OCI-LY1 (cell line): ENCODE measurements around the gene NRG2.

Experiments used
- H2AFZ ChIP-seq: fragments of 200-600 bp; sonication (generic), shearing (Covaris generic); 2 replicates; pipeline ENCODE4 v1.6.0; 2014; ENCODE audit warnings: antibody characterized with exemption, mild to moderate bottlenecking, low read length
- H3F3A ChIP-seq: fragments of 200-600 bp; sonication (generic), shearing (Covaris generic); 2 replicates; pipeline ENCODE4 v1.6.0; 2014; ENCODE audit warnings: mild to moderate bottlenecking, antibody characterized with exemption, low read length, moderate library complexity; ENCODE audit not compliant: insufficient read depth
- H3K27ac ChIP-seq: fragments of 200-600 bp; sonication (generic); 2 replicates; pipeline ENCODE4 v1.5.1; 2014; ENCODE audit warnings: low read length, mixed run types, mild to moderate bottlenecking, low read depth; ENCODE audit not compliant: poor library complexity, severe bottlenecking
- H3K27me3 ChIP-seq: fragments of 200-600 bp; sonication (generic); 2 replicates; pipeline ENCODE4 v1.6.0; 2014; ENCODE audit warnings: antibody characterized with exemption, mild to moderate bottlenecking, low read length, moderate library complexity; ENCODE audit not compliant: insufficient read depth
- H3K36me3 ChIP-seq: fragments of 200-600 bp; sonication (generic); 2 replicates; pipeline ENCODE4 v1.6.1; 2014; ENCODE audit warnings: mild to moderate bottlenecking, antibody characterized with exemption, low read length, moderate library complexity, mixed read lengths; ENCODE audit not compliant: insufficient read depth
- H3K4me1 ChIP-seq: fragments of 200-600 bp; sonication (generic); 2 replicates; pipeline ENCODE4 v1.5.1; 2014; ENCODE audit warnings: mild to moderate bottlenecking, low read length, moderate library complexity; ENCODE audit not compliant: insufficient read depth, severe bottlenecking
- H3K4me2 ChIP-seq: fragments of 200-600 bp; sonication (generic), shearing (Covaris generic); 2 replicates; pipeline ENCODE4 v1.6.1; 2014; ENCODE audit warnings: low read length
- H3K4me3 ChIP-seq: fragments of 200-600 bp; sonication (generic); 2 replicates; pipeline ENCODE4 v1.5.1; 2014; ENCODE audit warnings: low read length, low read depth, mild to moderate bottlenecking, mixed read lengths; ENCODE audit not compliant: poor library complexity, severe bottlenecking
- H3K79me2 ChIP-seq: fragments of 200-600 bp; shearing (Covaris generic); 2 replicates; pipeline ENCODE4 v1.6.1; 2016; ENCODE audit warnings: mixed run types, low read length, mixed read lengths; ENCODE audit not compliant: insufficient read depth
- H3K9ac ChIP-seq: fragments of 200-600 bp; sonication (generic), shearing (Covaris generic); 2 replicates; pipeline ENCODE4 v1.6.1; 2014; ENCODE audit warnings: mild to moderate bottlenecking, low read length, mixed read lengths
- H3K9me2 ChIP-seq: fragments of 200-600 bp; sonication (generic), shearing (Covaris generic); 2 replicates; pipeline ENCODE4 v1.6.1; 2014; ENCODE audit warnings: low read depth, mild to moderate bottlenecking, low read length, mixed read lengths
- H3K9me3 ChIP-seq: fragments of 200-600 bp; shearing (Covaris generic); 2 replicates; pipeline ENCODE4 v1.6.1; 2014; ENCODE audit warnings: low read length, mixed read lengths
- H4K20me1 ChIP-seq: fragments of 200-600 bp; sonication (generic), shearing (Covaris generic); 2 replicates; pipeline ENCODE4 v1.6.0; 2016; ENCODE audit warnings: mild to moderate bottlenecking, low read length; ENCODE audit not compliant: insufficient read depth
- EZH2 ChIP-seq: fragments of 200-600 bp; sonication (generic), shearing (Covaris generic); IDR thresholded peaks from 2 replicates; pipeline ENCODE4 v1.8.0; 2017; ENCODE audit warnings: borderline replicate concordance, mixed run types, mild to moderate bottlenecking, antibody characterized with exemption, low read length, moderate library complexity, mixed read lengths
- TF ChIP-seq, protein P1 (sequence below): fragments of 200-600 bp; sonication (generic), shearing (Covaris generic); IDR thresholded peaks from 2 replicates; pipeline ENCODE4 v1.5.1; 2017; ENCODE audit warnings: mild to moderate bottlenecking, antibody characterized with exemption, low read length, moderate library complexity, mixed read lengths

The NRG2 gene

DNA sequence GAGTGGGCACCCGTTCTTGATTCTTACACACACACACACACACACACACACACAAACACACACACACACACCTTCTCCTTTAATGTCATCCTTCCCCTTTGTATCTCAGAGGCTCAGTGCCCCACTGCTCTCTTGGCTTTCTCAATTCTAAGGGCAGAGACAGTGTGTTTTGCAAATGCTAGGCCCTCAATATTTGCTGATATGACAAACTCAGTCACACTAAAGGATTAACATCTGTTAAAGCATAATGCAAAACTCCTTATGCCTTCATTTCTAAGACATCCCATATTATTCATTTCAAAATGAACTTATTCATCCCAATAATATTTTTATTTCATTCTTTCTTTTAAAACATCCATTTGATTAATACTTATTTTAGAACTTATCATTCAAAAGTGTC lies 8.9 kb upstream of the NRG2 start:
- Histone ChIP-seq H3K9me3 (no peaks in the 10 kb centered on the region), H3K9me2 (no peaks in the 10 kb centered on the region), H3K27me3 (no peaks in the 10 kb centered on the region), H3K9ac (no peak overlapping the region), H3K4me2 (no peak overlapping the region), H3K4me3 (no peak overlapping the region), H4K20me1 (no peaks in the 10 kb centered on the region), H3F3A (no peaks in the 10 kb centered on the region), H3K27ac (no peak overlapping the region), H3K36me3 (no peaks in the 10 kb centered on the region), H2AFZ (no peak overlapping the region), H3K79me2 (no peaks in the 10 kb centered on the region), H3K4me1 (no peaks in the 10 kb centered on the region)
- no peak for TF ChIP-seq EZH2

DNA sequence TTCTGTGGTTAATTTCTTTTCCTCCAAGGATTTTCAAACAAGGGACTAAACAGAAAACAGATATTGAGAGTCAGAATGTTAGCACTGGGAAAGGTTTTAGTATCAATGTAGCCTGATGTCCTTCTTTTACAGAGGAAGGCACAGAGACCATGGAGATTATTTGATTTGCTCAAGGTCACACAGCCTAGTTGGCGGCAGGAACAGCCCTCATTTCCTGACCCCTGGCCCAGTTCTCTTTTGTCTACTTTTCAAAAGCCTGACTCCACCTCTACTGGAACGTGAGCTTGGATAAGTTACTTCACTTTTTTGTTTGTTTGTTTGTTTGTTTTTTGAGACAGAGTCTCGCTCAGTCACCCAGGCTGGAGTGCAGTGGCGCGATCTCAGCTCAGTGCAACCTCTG lies 6.6 kb upstream of the NRG2 start:
- no peak overlapping the region for H3K27ac ChIP-seq
- no peak overlapping the region for H3K4me2 ChIP-seq
- H3K27me3 ChIP-seq: no peaks in the 10 kb centered on the region; the same call in 1 of the 2 replicates
- H3K36me3 ChIP-seq: no peaks in the 10 kb centered on the region
- no peaks in the 10 kb centered on the region for H3K9me2 ChIP-seq
- H3K4me1 ChIP-seq: no peaks in the 10 kb centered on the region
- H3F3A ChIP-seq: no peaks in the 10 kb centered on the region
- no peaks in the 10 kb centered on the region for H3K79me2 ChIP-seq
- no peak overlapping the region for H3K4me3 ChIP-seq
- no peaks in the 10 kb centered on the region for H3K9me3 ChIP-seq
- no peak for TF ChIP-seq EZH2
- TF ChIP-seq, protein P1, sequence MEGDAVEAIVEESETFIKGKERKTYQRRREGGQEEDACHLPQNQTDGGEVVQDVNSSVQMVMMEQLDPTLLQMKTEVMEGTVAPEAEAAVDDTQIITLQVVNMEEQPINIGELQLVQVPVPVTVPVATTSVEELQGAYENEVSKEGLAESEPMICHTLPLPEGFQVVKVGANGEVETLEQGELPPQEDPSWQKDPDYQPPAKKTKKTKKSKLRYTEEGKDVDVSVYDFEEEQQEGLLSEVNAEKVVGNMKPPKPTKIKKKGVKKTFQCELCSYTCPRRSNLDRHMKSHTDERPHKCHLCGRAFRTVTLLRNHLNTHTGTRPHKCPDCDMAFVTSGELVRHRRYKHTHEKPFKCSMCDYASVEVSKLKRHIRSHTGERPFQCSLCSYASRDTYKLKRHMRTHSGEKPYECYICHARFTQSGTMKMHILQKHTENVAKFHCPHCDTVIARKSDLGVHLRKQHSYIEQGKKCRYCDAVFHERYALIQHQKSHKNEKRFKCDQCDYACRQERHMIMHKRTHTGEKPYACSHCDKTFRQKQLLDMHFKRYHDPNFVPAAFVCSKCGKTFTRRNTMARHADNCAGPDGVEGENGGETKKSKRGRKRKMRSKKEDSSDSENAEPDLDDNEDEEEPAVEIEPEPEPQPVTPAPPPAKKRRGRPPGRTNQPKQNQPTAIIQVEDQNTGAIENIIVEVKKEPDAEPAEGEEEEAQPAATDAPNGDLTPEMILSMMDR: no peak
- H4K20me1 ChIP-seq: no peaks in the 10 kb centered on the region
- no peak overlapping the region for H3K9ac ChIP-seq
- no peak overlapping the region for H2AFZ ChIP-seq

DNA sequence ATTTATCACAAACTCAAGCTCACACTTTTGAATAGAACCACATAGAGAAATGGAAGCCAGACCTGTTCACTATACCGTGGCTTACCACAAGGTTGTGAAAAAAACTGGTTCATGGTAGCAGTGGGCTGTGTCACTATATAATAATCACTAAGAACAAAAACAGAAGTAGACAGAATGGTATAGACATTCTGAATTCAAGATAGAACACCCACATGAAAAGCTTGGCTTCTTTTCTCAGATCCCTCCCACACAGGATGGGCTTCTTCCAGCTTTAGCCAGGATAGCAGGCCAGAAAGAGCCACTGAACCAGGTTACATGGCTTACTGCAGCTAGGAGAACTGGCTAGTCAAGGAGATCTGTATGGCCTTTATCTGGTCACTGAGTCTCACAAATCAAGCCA lies 6.1 kb upstream of the NRG2 start:
- Histone ChIP-seq H3K9me3 (no peaks in the 10 kb centered on the region), H3K79me2 (no peaks in the 10 kb centered on the region), H3K27ac (no peak overlapping the region), H3K27me3 (no peaks in the 10 kb centered on the region; the same call in 1 of the 2 replicates), H3F3A (no peaks in the 10 kb centered on the region), H3K4me2 (no peak overlapping the region), H3K36me3 (no peaks in the 10 kb centered on the region), H2AFZ (no peak overlapping the region), H3K9ac (no peak overlapping the region), H4K20me1 (no peaks in the 10 kb centered on the region), H3K4me1 (no peaks in the 10 kb centered on the region), H3K4me3 (no peak overlapping the region), H3K9me2 (no peaks in the 10 kb centered on the region)
- TF ChIP-seq, protein P1: no peak
- no peak for TF ChIP-seq EZH2

DNA sequence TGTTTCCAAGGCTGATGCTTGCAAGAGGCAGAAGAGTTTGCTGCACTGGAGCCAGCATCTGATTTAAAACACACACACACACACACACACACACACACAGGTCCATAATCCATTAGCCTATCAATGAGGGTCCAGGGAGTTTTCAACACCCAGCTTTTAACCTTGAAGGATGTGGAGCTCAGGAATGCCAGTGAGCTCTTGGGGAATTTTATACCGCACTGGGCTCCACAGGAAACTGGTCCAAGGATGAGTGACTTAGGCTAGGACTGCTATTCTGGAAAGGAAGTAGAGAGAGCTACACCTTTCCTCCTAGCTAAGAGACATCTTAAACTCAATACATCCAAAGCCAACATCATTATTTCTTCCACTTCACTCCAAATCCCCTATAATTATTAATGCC lies 942 bp upstream of the NRG2 start:
- no peaks in the 10 kb centered on the region for H3K9me3 ChIP-seq
- no peak overlapping the region for H3K9ac ChIP-seq
- no peaks in the 10 kb centered on the region for H3K79me2 ChIP-seq
- H3K27me3 ChIP-seq: no peaks in the 10 kb centered on the region; the same call in none of the 2 replicates
- H3K27ac ChIP-seq: no peak overlapping the region
- H3K4me2 ChIP-seq: no peak overlapping the region
- H3K9me2 ChIP-seq: no peaks in the 10 kb centered on the region
- no peak for TF ChIP-seq EZH2
- TF ChIP-seq, protein P1: no peak
- no peak overlapping the region for H2AFZ ChIP-seq
- H3K4me1 ChIP-seq: peaks cover 6% of the 10 kb centered on the region
- no peak overlapping the region for H3K4me3 ChIP-seq
- no peaks in the 10 kb centered on the region for H3K36me3 ChIP-seq
- no peaks in the 10 kb centered on the region for H3F3A ChIP-seq
- no peaks in the 10 kb centered on the region for H4K20me1 ChIP-seq
